HepG2 (cell line): ENCODE measurements around the gene CACNB4. TPM values are rescaled to one million over a fixed set of nuclear protein-coding genes. Genes with fewer than 3 reads are reported as not detected.
A peak's percentile ranks its signal among the peaks of the same experiment; 100 is the strongest.

ENCODE experiments used
- CEBPG ChIP-seq: IDR thresholded peaks from 2 replicates; pipeline ENCODE4 v1.6.1; 2016
- FOXA1 ChIP-seq, 2 experiments: fragments of 450-650 bp in 1 of 2; sonication (generic) in 1 of 2; formaldehyde crosslinking in 1 of 2; IDR thresholded peaks; 2 replicates each; pipeline versions ENCODE4 v1.4.0 to v1.6.1; 2016 to 2020; ENCODE audit warnings: missing genetic modification reagents in 1 of 2
- GLI4 ChIP-seq: sonication (generic); formaldehyde crosslinking; IDR thresholded peaks from 2 replicates; pipeline ENCODE4 v1.5.1; 2020; ENCODE audit warnings: missing genetic modification reagents, mild to moderate bottlenecking, moderate library complexity, borderline replicate concordance
- KMT2A ChIP-seq: sonication (generic); formaldehyde crosslinking; IDR thresholded peaks from 2 replicates; pipeline ENCODE4 v1.4.0; 2020; ENCODE audit warnings: missing genetic modification reagents
- MAFF ChIP-seq: IDR thresholded peaks from 2 replicates; pipeline ENCODE4 v1.6.1; 2011; ENCODE audit warnings: low read depth, low read length, improper control_type of control experiment
- MYNN ChIP-seq: sonication (generic); formaldehyde crosslinking; IDR thresholded peaks from 2 replicates; pipeline ENCODE4 v1.4.0; 2020; ENCODE audit warnings: mild to moderate bottlenecking, low read depth, missing genetic modification reagents
- NCOR1 ChIP-seq: fragments of 200-600 bp; sonication (generic); IDR thresholded peaks from 2 replicates; pipeline ENCODE4 v1.7.0; 2017; ENCODE audit warnings: antibody characterized with exemption, low read length, borderline replicate concordance
- RAD21 ChIP-seq: fragments of 450-650 bp; formaldehyde crosslinking; IDR thresholded peaks from 2 replicates; pipeline ENCODE4 v1.5.0; 2020; ENCODE audit warnings: mild to moderate bottlenecking
- SALL1 ChIP-seq: sonication (generic); formaldehyde crosslinking; IDR thresholded peaks from 2 replicates; pipeline ENCODE4 v1.8.0; 2022; ENCODE audit warnings: mild to moderate bottlenecking, missing genetic modification reagents
- SRSF9 ChIP-seq: fragments of 200-400 bp; formaldehyde crosslinking; IDR thresholded peaks from 2 replicates; pipeline ENCODE4 v1.6.1; 2018; ENCODE audit warnings: borderline replicate concordance, mild to moderate bottlenecking, low read depth, low read length; ENCODE audit not compliant: insufficient read depth, poor library complexity, severe bottlenecking
- STAT6 ChIP-seq: sonication (generic); formaldehyde crosslinking; IDR thresholded peaks from 2 replicates; pipeline ENCODE4 v1.4.0; 2020; ENCODE audit warnings: missing genetic modification reagents, mild to moderate bottlenecking, borderline replicate concordance
- ZNF224 ChIP-seq: sonication (generic); formaldehyde crosslinking; IDR thresholded peaks from 2 replicates; pipeline ENCODE4 v1.5.0; 2020; ENCODE audit warnings: mild to moderate bottlenecking, missing genetic modification reagents
- ZNF530 ChIP-seq: sonication (generic); formaldehyde crosslinking; IDR thresholded peaks from 2 replicates; pipeline ENCODE4 v1.5.0; 2020; ENCODE audit warnings: low read depth, mild to moderate bottlenecking, missing genetic modification reagents
- ZNF552 ChIP-seq: sonication (generic); formaldehyde crosslinking; IDR thresholded peaks from 2 replicates; pipeline ENCODE4 v1.9.0; 2022; ENCODE audit warnings: missing genetic modification reagents, mild to moderate bottlenecking, borderline replicate concordance
- ZNF605 ChIP-seq: sonication (generic); formaldehyde crosslinking; IDR thresholded peaks from 2 replicates; pipeline ENCODE4 v1.8.0; 2022; ENCODE audit warnings: mild to moderate bottlenecking, missing genetic modification reagents
- ZNF720 ChIP-seq: sonication (generic); formaldehyde crosslinking; IDR thresholded peaks from 2 replicates; pipeline ENCODE4 v1.4.0; 2020; ENCODE audit warnings: missing genetic modification reagents
- ZSCAN20 ChIP-seq: sonication (generic); formaldehyde crosslinking; IDR thresholded peaks from 2 replicates; pipeline ENCODE4 v1.4.0; 2020; ENCODE audit warnings: missing genetic modification reagents, mild to moderate bottlenecking, borderline replicate concordance
- ZSCAN25 ChIP-seq: sonication (generic); formaldehyde crosslinking; IDR thresholded peaks from 2 replicates; pipeline ENCODE4 v1.8.0; 2022; ENCODE audit warnings: mild to moderate bottlenecking, missing genetic modification reagents
- polyA plus RNA-seq, 8 experiments: library from polyadenylated mRNA; depleted of rRNA in 3 of 8; stranded (reverse) in 7 of 8; unstranded in 1 of 8; fragments of >200 nt; fragmentation: Illumina TruSeq in 4 of 8; extraction: Trizol in 4 of 8; gene quantifications; 2 replicates each; pipeline versions ENCODE4 v1.2.1 to v1.2.3, GENCODE V29; 2011 to 2016; ENCODE audit warnings: low read depth in 4 of 8, missing spikeins in 1 of 8, mixed read lengths in 1 of 8; ENCODE audit not compliant: insufficient read depth in 1 of 8
- total RNA-seq, 5 experiments: library from RNA; depleted of rRNA; stranded (reverse); fragments of >200 nt; fragmentation: Illumina TruSeq; extraction: Trizol; gene quantifications; 2 replicates each; pipeline ENCODE4 v1.2.3, GENCODE V29; 2016; ENCODE audit warnings: low read depth in 1 of 5
- TF ChIP-seq, protein P1 (sequence below): fragments of 450-650 bp; IDR thresholded peaks from 2 replicates; pipeline ENCODE4 v1.6.1; 2017; ENCODE audit warnings: mild to moderate bottlenecking
- TF ChIP-seq, protein P2 (sequence below): IDR thresholded peaks from 2 replicates; pipeline ENCODE4 v1.6.1; 2018; ENCODE audit warnings: missing genetic modification reagents, mild to moderate bottlenecking, missing compliant biosample characterization
- TF ChIP-seq, protein P3 (sequence below): sonication (generic); formaldehyde crosslinking; IDR thresholded peaks from 2 replicates; pipeline ENCODE4 v1.4.0; 2020; ENCODE audit warnings: missing genetic modification reagents, borderline replicate concordance

Gene CACNB4
- total and polyA plus RNA-seq, 2 of the 13 experiments (the other 11 are each of a cell fraction or from before 2014, with no cell fraction given) = 5.1 to 14.3 TPM

DNA sequence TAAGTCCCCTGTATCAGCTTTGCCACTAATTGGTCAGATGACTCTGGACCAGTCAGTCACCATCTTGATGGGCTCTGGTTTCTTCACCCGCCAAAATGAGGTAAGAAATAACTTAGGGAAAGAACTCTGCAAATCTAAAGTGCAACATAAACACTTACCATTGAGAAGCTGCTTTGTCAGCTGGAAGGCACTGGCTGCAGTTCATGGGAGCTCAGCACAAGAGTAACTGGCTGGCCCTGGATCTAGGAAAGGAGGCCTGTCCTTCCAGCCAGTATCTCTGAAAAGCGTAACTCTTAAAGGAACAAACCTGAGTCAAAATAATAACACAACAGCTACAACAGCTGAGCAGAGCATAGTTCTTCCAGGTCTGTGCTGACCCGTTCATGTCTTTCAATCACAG lies 123.9 kb downstream of the CACNB4 start (continued):
- TF ChIP-seq, protein P1, sequence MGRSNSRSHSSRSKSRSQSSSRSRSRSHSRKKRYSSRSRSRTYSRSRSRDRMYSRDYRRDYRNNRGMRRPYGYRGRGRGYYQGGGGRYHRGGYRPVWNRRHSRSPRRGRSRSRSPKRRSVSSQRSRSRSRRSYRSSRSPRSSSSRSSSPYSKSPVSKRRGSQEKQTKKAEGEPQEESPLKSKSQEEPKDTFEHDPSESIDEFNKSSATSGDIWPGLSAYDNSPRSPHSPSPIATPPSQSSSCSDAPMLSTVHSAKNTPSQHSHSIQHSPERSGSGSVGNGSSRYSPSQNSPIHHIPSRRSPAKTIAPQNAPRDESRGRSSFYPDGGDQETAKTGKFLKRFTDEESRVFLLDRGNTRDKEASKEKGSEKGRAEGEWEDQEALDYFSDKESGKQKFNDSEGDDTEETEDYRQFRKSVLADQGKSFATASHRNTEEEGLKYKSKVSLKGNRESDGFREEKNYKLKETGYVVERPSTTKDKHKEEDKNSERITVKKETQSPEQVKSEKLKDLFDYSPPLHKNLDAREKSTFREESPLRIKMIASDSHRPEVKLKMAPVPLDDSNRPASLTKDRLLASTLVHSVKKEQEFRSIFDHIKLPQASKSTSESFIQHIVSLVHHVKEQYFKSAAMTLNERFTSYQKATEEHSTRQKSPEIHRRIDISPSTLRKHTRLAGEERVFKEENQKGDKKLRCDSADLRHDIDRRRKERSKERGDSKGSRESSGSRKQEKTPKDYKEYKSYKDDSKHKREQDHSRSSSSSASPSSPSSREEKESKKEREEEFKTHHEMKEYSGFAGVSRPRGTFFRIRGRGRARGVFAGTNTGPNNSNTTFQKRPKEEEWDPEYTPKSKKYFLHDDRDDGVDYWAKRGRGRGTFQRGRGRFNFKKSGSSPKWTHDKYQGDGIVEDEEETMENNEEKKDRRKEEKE = no peak
- TF ChIP-seq MYNN (CRISPR knock-in tag) = no peak
- no peak for TF ChIP-seq NCOR1
- no peak for TF ChIP-seq SRSF9
- TF ChIP-seq RAD21 (CRISPR knock-in tag) = 0 out of 2 replicates have a peak, but pooled peaks have one; percentile 5
- TF ChIP-seq ZSCAN25 (CRISPR knock-in tag) = no peak
- peak; percentile 38; the same call in 1 of the 2 replicates for TF ChIP-seq STAT6 (CRISPR knock-in tag)
- TF ChIP-seq, protein P2, sequence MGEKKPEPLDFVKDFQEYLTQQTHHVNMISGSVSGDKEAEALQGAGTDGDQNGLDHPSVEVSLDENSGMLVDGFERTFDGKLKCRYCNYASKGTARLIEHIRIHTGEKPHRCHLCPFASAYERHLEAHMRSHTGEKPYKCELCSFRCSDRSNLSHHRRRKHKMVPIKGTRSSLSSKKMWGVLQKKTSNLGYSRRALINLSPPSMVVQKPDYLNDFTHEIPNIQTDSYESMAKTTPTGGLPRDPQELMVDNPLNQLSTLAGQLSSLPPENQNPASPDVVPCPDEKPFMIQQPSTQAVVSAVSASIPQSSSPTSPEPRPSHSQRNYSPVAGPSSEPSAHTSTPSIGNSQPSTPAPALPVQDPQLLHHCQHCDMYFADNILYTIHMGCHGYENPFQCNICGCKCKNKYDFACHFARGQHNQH (CRISPR knock-in tag) = no peak
- no peak for TF ChIP-seq CEBPG (CRISPR knock-in tag)
- no peak for TF ChIP-seq ZNF530 (CRISPR knock-in tag)
- TF ChIP-seq, protein P3, sequence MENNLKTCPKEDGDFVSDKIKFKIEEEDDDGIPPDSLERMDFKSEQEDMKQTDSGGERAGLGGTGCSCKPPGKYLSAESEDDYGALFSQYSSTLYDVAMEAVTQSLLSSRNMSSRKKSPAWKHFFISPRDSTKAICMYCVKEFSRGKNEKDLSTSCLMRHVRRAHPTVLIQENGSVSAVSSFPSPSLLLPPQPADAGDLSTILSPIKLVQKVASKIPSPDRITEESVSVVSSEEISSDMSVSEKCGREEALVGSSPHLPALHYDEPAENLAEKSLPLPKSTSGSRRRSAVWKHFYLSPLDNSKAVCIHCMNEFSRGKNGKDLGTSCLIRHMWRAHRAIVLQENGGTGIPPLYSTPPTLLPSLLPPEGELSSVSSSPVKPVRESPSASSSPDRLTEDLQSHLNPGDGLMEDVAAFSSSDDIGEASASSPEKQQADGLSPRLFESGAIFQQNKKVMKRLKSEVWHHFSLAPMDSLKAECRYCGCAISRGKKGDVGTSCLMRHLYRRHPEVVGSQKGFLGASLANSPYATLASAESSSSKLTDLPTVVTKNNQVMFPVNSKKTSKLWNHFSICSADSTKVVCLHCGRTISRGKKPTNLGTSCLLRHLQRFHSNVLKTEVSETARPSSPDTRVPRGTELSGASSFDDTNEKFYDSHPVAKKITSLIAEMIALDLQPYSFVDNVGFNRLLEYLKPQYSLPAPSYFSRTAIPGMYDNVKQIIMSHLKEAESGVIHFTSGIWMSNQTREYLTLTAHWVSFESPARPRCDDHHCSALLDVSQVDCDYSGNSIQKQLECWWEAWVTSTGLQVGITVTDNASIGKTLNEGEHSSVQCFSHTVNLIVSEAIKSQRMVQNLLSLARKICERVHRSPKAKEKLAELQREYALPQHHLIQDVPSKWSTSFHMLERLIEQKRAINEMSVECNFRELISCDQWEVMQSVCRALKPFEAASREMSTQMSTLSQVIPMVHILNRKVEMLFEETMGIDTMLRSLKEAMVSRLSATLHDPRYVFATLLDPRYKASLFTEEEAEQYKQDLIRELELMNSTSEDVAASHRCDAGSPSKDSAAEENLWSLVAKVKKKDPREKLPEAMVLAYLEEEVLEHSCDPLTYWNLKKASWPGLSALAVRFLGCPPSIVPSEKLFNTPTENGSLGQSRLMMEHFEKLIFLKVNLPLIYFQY (CRISPR knock-in tag) = no peak
- no peak for TF ChIP-seq ZNF720
- TF ChIP-seq KMT2A (CRISPR knock-in tag) = no peak
- TF ChIP-seq GLI4 (CRISPR knock-in tag) = no peak
- no peak for TF ChIP-seq FOXA1 (IDR thresholded peaks at IDR 0.05)
- TF ChIP-seq FOXA1 (CRISPR knock-in tag; IDR thresholded peaks at IDR 0.05) = no peak
- no peak for TF ChIP-seq ZSCAN20 (CRISPR knock-in tag)
- no peak for TF ChIP-seq ZNF552
- TF ChIP-seq ZNF605 (CRISPR knock-in tag) = peak; percentile 73
- TF ChIP-seq MAFF = 0 out of 2 replicates have a peak, but pooled peaks have one; percentile 13
- TF ChIP-seq ZNF224 (CRISPR knock-in tag) = no peak
- TF ChIP-seq SALL1 (CRISPR knock-in tag) = no peak
